Psoas muscle (tissue), 8 donors: Measurements from ENCODE around the gene DEGS2. TPM values are rescaled to one million over a fixed set of nuclear protein-coding genes. Genes with fewer than 3 reads are reported as not detected.

Source experiments
- ATAC-seq, 4 donors: fragments of 200-7000 bp; cut with Tn5 transposase; one replicate each; pipeline ENCODE4 v1.9.1; 2020; ENCODE audit warnings: moderate library complexity in 3 of 4, mild to moderate bottlenecking in 2 of 4
- DNase-seq, 2 donors: peaks; one replicate each; pipeline ENCODE4 v3.0.0-alpha.2; 2020
- H3K27ac ChIP-seq: fragments of 200-600 bp; one replicate; pipeline ENCODE4 v1.8.0; 2022
- H3K27me3 ChIP-seq, 3 donors: fragments of 200-600 bp in 1 of 3; one replicate each; pipeline versions ENCODE4 v1.6.1 to v1.8.0; 2013 to 2022; ENCODE audit warnings: low read length in 2 of 3, mild to moderate bottlenecking in 2 of 3, moderate library complexity in 1 of 3; ENCODE audit not compliant: insufficient read depth in 3 of 3
- H3K36me3 ChIP-seq, 2 donors: fragments of 200-600 bp in 1 of 2; one replicate each; pipeline versions ENCODE4 v1.6.1 to v1.8.0; 2013 to 2022; ENCODE audit warnings: low read depth in 1 of 2, mild to moderate bottlenecking in 1 of 2, moderate library complexity in 1 of 2; ENCODE audit not compliant: insufficient read depth in 1 of 2
- H3K4me1 ChIP-seq: fragments of 200-600 bp; one replicate; pipeline ENCODE4 v1.8.0; 2022
- H3K4me3 ChIP-seq: fragments of 200-600 bp; one replicate; pipeline ENCODE4 v1.8.0; 2022; ENCODE audit warnings: mild to moderate bottlenecking
- H3K9me3 ChIP-seq: fragments of 200-600 bp; one replicate; pipeline ENCODE4 v1.8.0; 2022
- WGBS, 3 donors: extraction: QIAGEN DNeasy Blood & Tissue Kit; methylation state at CpG; one replicate each; pipeline versions ENCODE4 v1.1.6 to v1.1.7; 2013; 5-methylcytosine and 5-hydroxymethylcytosine counted together
- intact Hi-C, 2 donors: fragments of 100-400 bp; cut with DNase I; formaldehyde crosslinking; loops; one replicate each; pipeline versions ENCODE4 v1.11.0 to v1.14.2; 2022
- polyA plus RNA-seq, 3 donors: library from polyadenylated mRNA; stranded (reverse); fragments of 200-250 nt; gene quantifications; one replicate each; pipeline ENCODE4 v1.2.3, GENCODE V29; 2013
- total RNA-seq, 4 donors: library from RNA; stranded (reverse); fragmentation: NEBNext Ultra II Directional in 2 of 4; extraction: Animal tissue kit (Norgen Biotek cat#: 25700) in 2 of 4; gene quantifications; one replicate each; pipeline versions ENCODE4 v1.2.1 to v1.2.4, GENCODE V29; 2021 to 2023
- TF ChIP-seq, protein P1 (sequence below): fragments of 200-600 bp; IDR thresholded peaks from one replicate; pipeline ENCODE4 v1.8.0; 2022; ENCODE audit warnings: antibody characterized with exemption
- donor health status: healthy with polysubstance abuse.
- donor health status: DM: no; HTN: no; CAD: no; lungs with moderate emphysema.
- donor health status: Bipolar disorder and iron deficiency.
- donor health status: healthy.
- donor health status: DM: yes; HTN: yes; CAD: no.
- donor health status: DM: no; HTN: no; CAD: no.
- donor health status: DM: no; HTN: no; CAD: no.
- donor health status: DM: yes; HTN: yes; CAD: no.

The DEGS2 gene
- total and polyA plus RNA-seq, 7 donors = 0.04 to 0.39 (median 0.24) TPM; not detected in 3

DNA sequence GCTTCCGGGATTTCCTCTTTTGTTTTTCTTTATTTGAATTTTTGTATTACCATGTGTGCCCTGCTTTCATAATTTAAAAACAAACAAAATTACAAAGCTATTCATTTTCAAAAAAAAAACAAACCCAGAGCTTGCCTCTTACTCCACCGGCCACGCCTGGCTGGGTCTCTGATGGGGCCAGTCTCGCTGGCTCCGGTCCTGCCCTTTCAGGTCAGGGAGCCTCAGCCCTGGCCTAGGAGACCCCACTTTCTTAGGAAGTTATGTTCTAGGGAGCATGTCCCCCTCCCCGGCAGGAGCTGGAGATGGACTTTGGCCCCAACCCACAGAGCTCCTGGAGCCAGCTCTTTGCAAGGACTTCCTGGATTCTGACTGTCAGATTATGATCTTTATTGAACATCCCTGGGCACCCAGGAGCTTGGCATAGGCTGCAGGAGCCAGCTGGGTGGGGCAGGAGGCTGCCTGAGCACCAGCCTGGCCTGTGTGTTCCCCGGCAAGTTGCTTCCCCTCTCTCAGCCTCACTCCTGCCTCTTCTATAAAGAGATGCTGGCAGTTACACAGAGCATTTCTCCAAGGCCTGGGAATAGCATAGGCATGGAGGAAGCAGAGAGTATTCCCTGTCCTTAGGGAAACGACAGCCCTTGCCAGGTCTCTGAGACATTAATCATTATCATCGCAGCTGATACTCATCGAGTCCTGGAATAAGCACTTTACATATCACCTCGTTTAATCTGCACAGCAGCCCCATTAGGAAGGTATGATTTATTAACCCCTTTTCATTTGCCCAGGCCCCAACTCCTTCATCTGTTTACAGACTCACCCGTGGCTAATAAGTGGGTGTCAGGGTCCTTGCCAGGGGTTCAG, 3.5 kb downstream of the DEGS2 start:
- peaks cover 0 to 47% (median 23%) of the 10 kb centered on the region in 3 donors for H3K27me3 ChIP-seq

DNA sequence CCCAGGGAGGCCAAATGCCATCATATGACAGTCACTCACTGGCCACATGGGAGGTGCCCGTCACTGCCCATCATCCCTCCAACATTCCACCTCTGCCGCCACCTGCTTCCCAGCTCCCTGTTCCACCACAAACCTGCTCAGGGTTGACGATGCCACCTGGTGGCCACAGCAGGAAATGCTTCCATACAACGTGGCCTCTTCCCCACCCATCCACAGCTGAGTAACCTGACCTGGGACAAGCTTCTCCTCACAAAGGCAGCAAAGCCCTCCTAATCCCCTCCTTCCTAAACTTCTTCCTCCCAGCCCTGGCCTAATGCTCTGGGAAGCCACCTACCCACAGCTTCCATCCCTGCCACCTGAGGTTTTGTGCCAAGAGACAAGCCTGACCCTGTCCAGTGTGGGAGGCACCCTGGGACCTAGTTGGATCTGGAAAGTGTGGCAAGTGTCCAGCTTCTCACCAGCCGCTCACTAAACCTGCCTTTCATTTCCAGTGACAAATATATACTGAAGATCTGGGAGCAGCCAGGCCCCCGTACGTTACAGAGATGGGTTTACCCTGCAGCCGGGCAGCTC, 4.3 kb downstream of the DEGS2 start:
- ATAC-seq = no peak
- H3K9me3 ChIP-seq = no peaks in the 10 kb centered on the region
- intact Hi-C loops = no loop called here
- no peak overlapping the region for H3K4me3 ChIP-seq
- DNase-seq = no peak
- 62 to 67% (median 67%) methylated on average over 8 of the region's 8 CpGs for WGBS, 3 donors
- peaks cover 0 to 39% (median 19%) of the 10 kb centered on the region in 3 donors for H3K27me3 ChIP-seq
- TF ChIP-seq, protein P1, sequence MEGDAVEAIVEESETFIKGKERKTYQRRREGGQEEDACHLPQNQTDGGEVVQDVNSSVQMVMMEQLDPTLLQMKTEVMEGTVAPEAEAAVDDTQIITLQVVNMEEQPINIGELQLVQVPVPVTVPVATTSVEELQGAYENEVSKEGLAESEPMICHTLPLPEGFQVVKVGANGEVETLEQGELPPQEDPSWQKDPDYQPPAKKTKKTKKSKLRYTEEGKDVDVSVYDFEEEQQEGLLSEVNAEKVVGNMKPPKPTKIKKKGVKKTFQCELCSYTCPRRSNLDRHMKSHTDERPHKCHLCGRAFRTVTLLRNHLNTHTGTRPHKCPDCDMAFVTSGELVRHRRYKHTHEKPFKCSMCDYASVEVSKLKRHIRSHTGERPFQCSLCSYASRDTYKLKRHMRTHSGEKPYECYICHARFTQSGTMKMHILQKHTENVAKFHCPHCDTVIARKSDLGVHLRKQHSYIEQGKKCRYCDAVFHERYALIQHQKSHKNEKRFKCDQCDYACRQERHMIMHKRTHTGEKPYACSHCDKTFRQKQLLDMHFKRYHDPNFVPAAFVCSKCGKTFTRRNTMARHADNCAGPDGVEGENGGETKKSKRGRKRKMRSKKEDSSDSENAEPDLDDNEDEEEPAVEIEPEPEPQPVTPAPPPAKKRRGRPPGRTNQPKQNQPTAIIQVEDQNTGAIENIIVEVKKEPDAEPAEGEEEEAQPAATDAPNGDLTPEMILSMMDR = peak; percentile 31
- no peaks in the 10 kb centered on the region for H3K36me3 ChIP-seq
- no peak overlapping the region for H3K27ac ChIP-seq
- H3K4me1 ChIP-seq = peaks cover 9% of the 10 kb centered on the region

More for the DNA sequence above, 3.5 kb downstream of the DEGS2 start:
- no peaks in the 10 kb centered on the region for H3K36me3 ChIP-seq
- no peaks in the 10 kb centered on the region for H3K9me3 ChIP-seq
- peaks cover 9% of the 10 kb centered on the region for H3K4me1 ChIP-seq
- no peak overlapping the region for H3K4me3 ChIP-seq
- intact Hi-C loops = no loop called here
- ATAC-seq = no peak
- no peak overlapping the region for H3K27ac ChIP-seq
- no peak for DNase-seq
- TF ChIP-seq, protein P1 = no peak
- WGBS, 3 donors = 57 to 65% (median 57%) methylated on average over 12 of the region's 12 CpGs

DNA sequence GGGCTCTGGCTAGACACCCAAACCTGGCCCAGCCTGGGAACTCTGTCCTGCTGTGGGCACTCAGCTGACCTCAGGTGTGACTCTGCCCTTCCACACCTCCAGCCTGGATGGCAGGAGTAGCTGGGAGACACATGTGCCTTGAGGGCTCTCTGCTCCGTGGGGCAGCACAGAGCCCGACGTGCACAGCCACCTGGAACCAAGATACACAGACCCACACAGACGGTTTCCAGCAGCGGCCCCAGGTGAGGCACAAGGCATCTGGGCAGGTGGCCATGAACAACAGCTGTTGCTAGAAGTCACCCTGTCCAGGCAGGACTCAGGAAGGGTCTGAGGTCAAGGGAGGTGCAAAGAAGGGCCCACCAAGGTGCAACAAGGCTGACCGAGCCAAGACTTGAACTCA, 5.9 kb downstream of the DEGS2 start:
- Histone ChIP-seq H3K9me3 (no peaks in the 10 kb centered on the region), H3K27ac (no peak overlapping the region), H3K27me3 (peaks cover 0 to 29% (median 11%) of the 10 kb centered on the region in 3 donors), H3K4me3 (no peak overlapping the region), H3K36me3 (no peaks in the 10 kb centered on the region), H3K4me1 (peaks cover under 1% of the 10 kb centered on the region)
- intact Hi-C loops = no loop called here
- 88 to 95% (median 89%) methylated on average over 6 of the region's 6 CpGs for WGBS, 3 donors
- TF ChIP-seq, protein P1 = no peak
- DNase-seq (no peak), ATAC-seq (no peak)

DNA sequence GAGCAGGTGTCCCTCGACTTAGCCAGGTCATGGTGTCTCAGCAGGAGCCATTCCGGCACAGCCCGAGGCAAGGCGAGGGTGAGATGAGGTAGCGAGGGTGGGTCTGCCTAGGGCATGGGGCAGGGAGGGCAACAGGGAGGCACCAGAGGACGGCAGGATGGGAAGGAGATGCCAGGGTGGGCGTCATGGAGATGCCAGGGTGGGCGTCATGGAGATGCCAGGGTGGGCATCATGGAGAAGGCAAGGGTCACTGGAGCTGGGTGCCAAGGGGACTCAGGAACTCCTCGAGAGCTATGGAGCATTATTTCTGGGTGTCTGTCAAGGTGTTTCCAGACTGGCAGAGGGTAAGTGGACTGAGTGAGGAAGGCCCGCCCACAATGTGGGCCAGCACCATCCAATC, 7.4 kb downstream of the DEGS2 start:
- no peaks in the 10 kb centered on the region for H3K36me3 ChIP-seq
- TF ChIP-seq, protein P1 = no peak
- H3K27ac ChIP-seq = no peak overlapping the region
- no peaks in the 10 kb centered on the region for H3K9me3 ChIP-seq
- no peak for ATAC-seq
- no peak for DNase-seq
- H3K4me1 ChIP-seq = no peaks in the 10 kb centered on the region
- intact Hi-C loops = no loop called here
- 80 to 84% (median 81%) methylated on average over 6 to 10 of the region's 10 CpGs for WGBS, 3 donors
- H3K4me3 ChIP-seq = no peak overlapping the region
- peaks cover 0 to 16% (median 6%) of the 10 kb centered on the region in 3 donors for H3K27me3 ChIP-seq
